GOT3 (cell line): ENCODE results near the gene LTB4R2.
A peak's percentile ranks its signal among the peaks of the same experiment; 100 is the strongest.

ENCODE experiments used
- DNase-seq: peaks from one replicate; lab custom pipeline; 2025; ENCODE audit warnings: mixed read lengths; lab: John Stamatoyannopoulos, UW

LTB4R2 gene

GRCh38 chr14:24309538-24310264, at the start of gene LTB4R2:
TSS of gene LTB4R2 (plus strand) at chr14:24310140. CDS start at chr14:24310665, 525 bp downstream.
- DNase-seq = no peak

- DNase-seq = no peak
These were observed 49.2 kb upstream of the LTB4R2 start for GRCh38 chr14:24260780-24261157.

GRCh38 chr14:24261256-24261968, 48.5 kb upstream of the LTB4R2 start:
- no peak for DNase-seq

GRCh38 chr14:24261969-24262327, 48.0 kb upstream of the LTB4R2 start:
- DNase-seq = no peak

- no peak for DNase-seq
These were observed 46.9 kb upstream of the LTB4R2 start, which contains the start of gene TGM1 for GRCh38 chr14:24262821-24263733. TSS of gene TGM1 (minus strand) at chr14:24263177. CDS start at chr14:24262352, 825 bp downstream.

GRCh38 chr14:24263848-24264247, 46.1 kb upstream of the LTB4R2 start:
- DNase-seq = no peak

- no peak for DNase-seq
These were observed 45.6 kb upstream of the LTB4R2 start for GRCh38 chr14:24264298-24264697.

- DNase-seq = no peak
These were observed 43.3 kb upstream of the LTB4R2 start for GRCh38 chr14:24266344-24267244.

- no peak for DNase-seq
These were observed 42.4 kb upstream of the LTB4R2 start for GRCh38 chr14:24267516-24267915.

GRCh38 chr14:24268225-24268624, 41.7 kb upstream of the LTB4R2 start:
- no peak for DNase-seq

- no peak for DNase-seq
These were observed 40.6 kb upstream of the LTB4R2 start for GRCh38 chr14:24269368-24269767.

GRCh38 chr14:24269910-24270536, 39.9 kb upstream of the LTB4R2 start:
- DNase-seq = no peak

- no peak for DNase-seq
These were observed 39.3 kb upstream of the LTB4R2 start for GRCh38 chr14:24270537-24271133.

GRCh38 chr14:24271134-24271833, 38.7 kb upstream of the LTB4R2 start, which contains the start of gene RABGGTA:
TSS of gene RABGGTA (minus strand) at chr14:24271597. CDS start at chr14:24271115, 482 bp downstream.
- DNase-seq = peak; percentile 16

GRCh38 chr14:24271834-24272263, 38.1 kb upstream of the LTB4R2 start:
- no peak for DNase-seq

- DNase-seq = no peak
These were observed 37.5 kb upstream of the LTB4R2 start for GRCh38 chr14:24272467-24272866.

GRCh38 chr14:24273422-24273998, 36.4 kb upstream of the LTB4R2 start:
- no peak for DNase-seq

- no peak for DNase-seq
These were observed 35.8 kb upstream of the LTB4R2 start for GRCh38 chr14:24274101-24274543.

GRCh38 chr14:24277071-24277470, 32.9 kb upstream of the LTB4R2 start:
- DNase-seq = no peak
